ENCODE results near the gene PTCH1. TPM values are rescaled to one million over a fixed set of nuclear protein-coding genes. Genes with fewer than 3 reads are reported as not detected.

The PTCH1 gene
- 10 to 100 TPM in 1 of 2 donors, 1 to 10 TPM in 1; 4.6 to 13.2 TPM for total RNA-seq
- long read RNA-seq, donor 1, partial matches to known transcripts, result 0 of 2 reads
- long read RNA-seq, donor 1, other reads (novel, unspliced or antisense), result 2 of 2 reads
- long read RNA-seq, donor 2, result 0 reads

- intact Hi-C loops (cut with DNase I), result no loop called here
- DNase-seq (ENCODE audit: low spot score), result no peak
Measured at GRCh38 chr9:95516734-95517558, at the start of gene PTCH1. Gene PTCH1 (minus strand): TSS chr9:95516971.

GRCh38 chr9:95565982-95566381 lies 49.2 kb upstream of the PTCH1 start:
- intact Hi-C loops (cut with DNase I), result no loop called here
- no peak for DNase-seq (ENCODE audit: low spot score)

GRCh38 chr9:95561913-95562312 lies 45.1 kb upstream of the PTCH1 start:
- intact Hi-C loops (cut with DNase I), result no loop called here
- DNase-seq (ENCODE audit: low spot score), result no peak

- intact Hi-C loops (cut with DNase I), result no loop called here
- DNase-seq (ENCODE audit: low spot score), result no peak
Measured at GRCh38 chr9:95557142-95557541, 40.4 kb upstream of the PTCH1 start.

DNA sequence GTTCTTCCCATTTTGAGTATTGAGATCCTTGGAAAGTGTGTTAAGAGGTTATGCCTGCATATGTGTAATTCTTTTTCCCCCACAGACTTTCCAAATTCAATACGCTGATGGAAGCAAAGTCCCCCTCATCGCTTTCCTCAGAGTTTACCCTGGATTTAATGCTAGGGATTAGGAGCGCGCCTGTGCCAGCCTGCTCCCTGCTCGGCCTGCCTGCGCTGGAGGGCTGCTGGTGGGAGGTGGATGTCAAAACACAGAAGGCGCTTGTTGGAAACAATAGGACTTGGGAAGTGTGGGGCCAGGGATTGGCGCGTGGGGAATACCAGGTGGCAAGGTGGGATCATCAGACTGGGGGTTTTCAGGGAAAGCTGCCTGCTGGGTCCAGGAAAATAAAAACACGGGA lies 39.8 kb upstream of the PTCH1 start:
- intact Hi-C loops (cut with DNase I), result no loop called here
- no peak for DNase-seq (ENCODE audit: low spot score)

DNA sequence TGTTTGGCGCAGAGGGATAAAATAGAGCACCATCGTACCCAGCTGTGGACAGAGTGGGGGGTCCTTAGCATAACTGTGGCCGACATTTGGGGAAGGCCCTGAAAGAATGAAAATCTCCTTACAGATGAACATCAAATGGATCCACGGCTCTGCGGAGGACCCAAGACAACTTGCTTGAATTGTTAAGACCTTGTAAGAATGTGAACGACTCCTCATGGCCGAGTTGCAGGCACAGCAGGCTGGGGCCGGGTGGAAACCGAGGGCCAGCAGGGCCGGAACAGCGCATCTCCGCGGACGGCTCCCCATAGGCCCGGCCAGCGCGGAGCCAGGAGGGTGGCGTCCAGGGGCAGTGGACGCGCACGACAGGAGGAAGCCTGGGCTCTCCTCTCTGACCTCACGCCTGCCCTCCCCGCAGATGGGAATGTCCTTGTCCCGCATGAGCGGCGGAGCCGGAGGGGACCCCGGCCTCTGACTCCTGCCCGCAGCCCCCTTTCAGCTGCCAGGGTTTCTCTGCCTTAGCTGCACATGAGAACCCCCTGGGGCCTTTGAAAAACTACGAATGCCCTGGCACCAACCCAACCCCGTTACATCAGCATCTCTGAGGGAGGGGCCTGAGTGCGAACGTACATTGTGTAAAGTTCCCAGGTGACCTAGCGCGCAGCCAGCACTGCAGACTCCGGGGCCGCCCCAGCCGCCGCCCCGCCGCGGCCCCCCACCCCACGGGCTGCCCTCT lies 36.2 kb upstream of the PTCH1 start:
- intact Hi-C loops (cut with DNase I), result loop anchor here in 1 of 2 donors (1.0 kb wide), 1 partner anchor 37 kb away; no protein-coding TSS in a partner anchor
- DNase-seq (ENCODE audit: low spot score), result no peak

DNA sequence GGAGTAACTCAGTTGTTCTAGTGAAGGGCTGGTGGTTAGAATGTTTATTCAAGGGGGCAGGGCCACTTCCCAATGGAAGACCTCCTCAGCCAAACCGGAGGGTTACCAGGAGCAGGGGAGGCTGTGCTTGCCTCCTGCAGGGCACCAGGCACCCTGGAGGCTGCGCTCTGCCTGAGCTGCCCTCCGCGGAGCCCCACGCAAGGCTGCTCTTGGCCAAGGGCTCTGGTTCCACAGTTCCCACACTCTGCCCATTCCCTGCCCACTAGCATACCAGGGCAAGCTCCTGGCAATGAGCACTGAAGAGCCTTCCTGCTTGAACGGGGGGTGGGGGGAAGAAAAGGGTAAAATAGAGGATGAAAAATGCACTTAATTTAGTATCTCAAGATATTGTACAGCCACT lies 35.5 kb upstream of the PTCH1 start:
- intact Hi-C loops (cut with DNase I), result no loop called here
- no peak for DNase-seq (ENCODE audit: low spot score)

- intact Hi-C loops (cut with DNase I), result no loop called here
- DNase-seq (ENCODE audit: low spot score), result no peak
Measured at GRCh38 chr9:95551406-95551805, 34.6 kb upstream of the PTCH1 start.

DNA sequence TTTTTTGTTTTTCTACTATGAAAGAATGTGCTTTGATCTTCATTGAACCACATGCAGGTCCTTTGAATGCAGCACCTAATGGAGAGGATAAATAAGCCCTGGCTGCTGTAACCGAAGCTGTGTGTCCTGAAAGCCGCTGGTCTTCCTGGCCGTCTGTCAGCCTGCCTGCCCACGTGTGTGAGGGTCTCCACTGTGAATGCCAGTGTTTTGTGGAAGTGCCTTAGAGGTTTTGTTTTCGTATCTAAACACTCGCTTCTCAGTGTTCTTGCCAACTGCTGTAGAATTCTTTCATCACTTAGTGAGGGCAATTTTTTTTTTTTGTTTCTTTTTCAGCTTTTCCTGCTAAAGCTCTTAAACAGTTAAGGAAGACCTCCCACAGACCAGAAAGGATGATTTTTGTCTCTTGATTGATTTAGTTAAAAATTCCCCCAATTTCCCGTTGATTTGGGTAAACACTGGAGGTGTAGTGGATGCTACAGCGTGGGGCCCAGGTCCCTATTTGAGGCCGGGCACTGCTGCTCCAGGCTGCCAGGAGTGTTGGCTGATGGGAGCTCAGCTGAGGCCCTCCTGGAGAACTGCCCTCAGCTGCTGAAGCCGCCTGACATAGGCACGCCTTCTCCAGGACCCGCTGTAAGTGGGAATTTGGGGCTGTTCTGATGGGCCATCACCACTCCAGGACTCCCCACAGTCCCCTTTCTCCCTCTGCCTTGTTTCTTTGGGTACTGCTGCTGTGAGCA lies 29.2 kb upstream of the PTCH1 start:
- intact Hi-C loops (cut with DNase I), result no loop called here
- DNase-seq (ENCODE audit: low spot score), result no peak

DNA sequence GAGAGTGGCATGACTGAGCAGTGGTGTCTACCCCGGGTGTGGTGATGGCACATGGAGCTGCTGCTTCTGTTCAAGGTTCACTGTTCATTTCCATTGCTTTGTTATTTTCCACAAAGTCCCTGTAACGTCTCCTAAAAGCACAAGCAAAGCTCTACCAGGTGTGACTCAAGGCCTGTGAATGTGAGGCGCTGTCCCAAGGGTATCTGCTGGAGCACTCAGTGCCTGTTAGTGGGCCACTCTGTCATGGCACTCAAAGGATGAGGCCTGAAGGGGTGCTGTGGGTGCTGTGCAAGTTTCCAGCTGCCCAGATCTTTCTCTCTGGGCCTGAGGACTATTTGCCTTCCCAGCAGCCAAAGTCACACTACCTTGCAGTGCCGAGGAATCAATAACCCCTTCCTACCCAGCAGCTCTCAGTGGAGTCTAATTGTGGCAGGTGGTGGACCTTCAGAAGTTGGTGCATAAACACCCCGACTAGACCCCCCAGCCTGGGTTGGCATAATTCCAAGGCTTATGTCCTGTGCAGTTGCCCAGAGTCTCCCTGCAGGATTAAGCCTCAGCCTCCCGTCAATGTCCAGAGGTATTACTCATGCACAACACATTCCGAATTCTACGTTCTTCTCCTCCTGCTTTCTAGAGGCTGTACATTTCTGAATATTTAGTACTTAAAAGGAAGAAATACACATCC lies 17.4 kb upstream of the PTCH1 start:
- intact Hi-C loops (cut with DNase I), result loop anchor here in 1 of 2 donors (2.0 kb wide), 1 partner anchor 615 kb away; no protein-coding TSS in a partner anchor
- no peak for DNase-seq (ENCODE audit: low spot score)

DNA sequence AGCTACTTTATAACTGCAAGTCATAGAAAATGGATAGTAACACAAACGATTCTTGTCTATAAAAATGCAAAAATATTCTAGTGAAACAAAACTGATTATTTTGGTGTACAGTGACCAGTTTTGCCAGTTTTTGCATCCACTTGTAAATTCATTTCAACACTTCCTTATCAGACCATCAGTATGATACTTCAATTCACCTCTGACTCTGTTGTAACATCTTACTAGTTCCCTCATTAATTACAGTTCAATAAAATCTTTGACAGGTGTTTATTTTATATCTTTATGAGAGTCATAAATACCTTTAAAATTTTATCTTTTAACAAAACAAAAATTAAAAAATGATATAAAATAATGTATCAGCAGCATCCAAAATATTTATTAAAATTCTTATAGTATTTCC lies 13.1 kb upstream of the PTCH1 start:
- intact Hi-C loops (cut with DNase I), result no loop called here
- DNase-seq (ENCODE audit: low spot score), result no peak

DNA sequence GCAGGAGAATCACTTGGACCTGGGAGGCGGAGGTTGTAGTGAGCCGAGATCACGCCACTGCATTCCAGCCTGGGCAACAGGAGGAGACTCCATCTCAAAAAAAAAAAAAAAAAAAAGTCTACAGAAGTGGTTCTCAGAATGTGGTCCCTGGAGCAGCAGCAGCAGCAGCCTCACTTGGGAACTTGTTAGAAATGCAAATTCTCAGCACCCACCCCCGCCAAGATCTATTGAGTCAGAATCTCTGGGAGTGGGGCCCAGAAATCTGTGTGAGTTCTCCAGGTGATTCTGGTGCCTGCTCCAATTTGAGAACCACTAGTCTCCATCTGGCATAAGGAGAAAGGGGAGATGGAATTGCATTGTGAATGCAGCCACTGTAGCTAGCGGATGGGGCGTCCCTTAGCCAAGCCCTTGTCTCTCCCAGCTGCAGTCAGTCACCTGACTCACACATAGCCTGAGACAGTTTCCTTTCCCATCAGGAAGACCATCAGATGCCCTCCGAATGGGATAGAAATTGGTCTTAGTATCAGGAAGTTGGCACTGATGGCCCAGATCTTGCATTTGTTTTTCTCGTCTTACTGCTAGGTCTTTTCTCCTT lies 12.2 kb upstream of the PTCH1 start:
- intact Hi-C loops (cut with DNase I), result no loop called here
- no peak for DNase-seq (ENCODE audit: low spot score)

DNA sequence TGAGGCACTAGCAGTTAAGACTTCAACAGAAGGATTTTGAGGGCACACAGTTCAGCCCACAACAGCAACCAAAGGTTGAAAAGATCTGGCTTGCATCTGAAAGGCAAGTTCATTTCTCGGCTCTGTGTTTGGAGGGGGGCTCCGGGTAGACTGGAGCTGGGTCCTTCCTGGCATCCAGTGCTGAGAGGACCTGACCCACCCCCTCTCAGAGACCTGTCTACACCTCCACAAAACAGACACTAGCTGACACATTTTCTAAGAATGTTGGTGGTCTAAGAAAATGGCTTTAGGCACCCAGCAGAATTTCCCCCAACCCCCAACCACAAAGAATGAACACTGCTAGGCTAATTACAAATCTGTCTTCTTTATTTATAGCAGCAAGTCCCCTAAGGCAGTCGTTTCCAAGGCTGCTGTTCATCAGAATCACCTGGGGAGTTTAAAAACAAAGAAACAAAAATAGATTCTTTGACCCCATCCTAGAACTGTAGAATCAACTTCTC lies 6.2 kb upstream of the PTCH1 start:
- intact Hi-C loops (cut with DNase I), result no loop called here
- DNase-seq (ENCODE audit: low spot score), result peak; percentile 15

- no peak for DNase-seq (ENCODE audit: low spot score)
- intact Hi-C loops (cut with DNase I), result no loop called here
Measured at GRCh38 chr9:95521699-95522098, 4.9 kb upstream of the PTCH1 start.

- DNase-seq (ENCODE audit: low spot score), result no peak
- intact Hi-C loops (cut with DNase I), result no loop called here
Measured at GRCh38 chr9:95517559-95518425, 1.0 kb upstream of the PTCH1 start.

DNA sequence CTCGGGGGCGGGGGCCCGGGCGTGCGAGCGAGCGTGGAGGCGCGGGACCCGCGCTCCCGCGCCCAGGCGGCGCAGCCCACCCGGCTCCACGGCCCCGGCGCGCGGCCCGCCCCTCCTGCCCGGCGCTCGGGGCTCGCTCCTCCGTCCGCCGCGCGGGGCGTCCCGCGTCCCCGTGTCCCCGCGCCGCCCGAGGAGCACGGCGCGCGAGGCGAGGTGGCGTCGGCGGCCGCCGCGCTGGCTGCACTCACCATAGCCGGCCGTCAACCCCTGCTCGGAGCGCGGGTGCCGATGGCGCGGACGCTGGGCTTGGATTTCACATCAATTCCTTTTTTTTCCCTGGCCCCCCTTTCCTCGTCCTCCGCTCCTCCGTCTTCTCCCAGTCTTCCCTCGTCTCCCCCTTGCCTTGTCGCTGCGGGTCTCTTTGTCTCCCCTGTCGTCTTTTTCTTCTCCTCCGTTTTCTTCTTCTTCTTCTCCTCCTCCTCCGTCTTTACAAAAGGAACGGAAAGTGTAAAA lies 494 bp downstream of the PTCH1 start:
- no peak for DNase-seq (ENCODE audit: low spot score)
- intact Hi-C loops (cut with DNase I), result no loop called here

DNA sequence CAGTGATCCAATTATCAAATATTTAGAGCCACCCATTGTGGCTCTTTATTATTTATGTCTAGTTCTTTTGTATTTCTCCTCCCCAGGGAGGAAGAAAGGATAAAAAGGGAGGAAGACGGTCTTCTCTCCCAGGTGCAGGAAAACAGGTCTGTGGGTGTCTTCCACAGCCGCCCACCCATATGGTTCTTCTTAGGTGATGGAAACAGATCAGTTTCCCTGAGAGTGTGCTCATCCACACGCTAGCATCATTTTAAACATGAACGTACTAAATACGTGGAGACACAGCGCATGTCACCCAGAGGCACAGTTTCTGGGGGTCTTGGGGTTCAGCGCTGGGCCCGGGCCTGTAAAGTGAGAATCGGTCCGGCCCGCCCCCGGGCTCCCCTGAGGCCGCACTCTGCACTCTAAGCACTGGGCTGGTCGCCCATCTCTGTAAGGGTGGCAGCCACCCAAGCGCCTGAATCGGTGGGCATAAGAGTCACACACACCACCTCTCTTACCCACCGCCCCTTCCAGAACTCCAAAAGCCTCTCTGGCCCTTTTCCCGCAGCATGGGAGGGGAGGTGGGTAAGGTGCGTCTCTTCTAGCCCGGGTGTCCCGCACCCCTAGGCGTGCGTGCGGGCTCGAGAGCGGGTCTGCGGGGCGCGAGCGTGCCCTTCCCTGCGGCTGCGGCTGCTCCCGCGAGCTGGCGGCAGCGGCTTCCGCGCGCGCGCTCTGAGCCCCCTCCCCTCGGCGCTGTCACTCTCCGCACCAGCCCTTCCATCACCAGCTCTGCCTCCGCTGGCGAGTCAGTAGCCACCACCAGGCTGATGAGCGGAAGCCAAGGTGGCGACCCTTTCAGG lies 1.3 kb downstream of the PTCH1 start:
- DNase-seq (ENCODE audit: low spot score), result no peak
- intact Hi-C loops (cut with DNase I), result no loop called here

Measured in posterior vena cava (tissue), 2 donors.